K562 (cell line): ENCODE data around the gene MGAT4B. TPM values are rescaled to one million over a fixed set of nuclear protein-coding genes. Genes with fewer than 3 reads are reported as not detected.

Experiments
- ATAC-seq: fragments of 200-7000 bp; cut with Tn5 transposase; 3 replicates; pipeline ENCODE4 v1.9.1; 2020; ENCODE audit warnings: moderate library complexity
- BruUV-seq: library from RNA; stranded (reverse); fragments of 400-500 nt; replicated peaks from 2 replicates; lab custom pipeline; 2021; lab: Mats Ljungman, UMichigan
- CTCF ChIA-PET: fragments of 300-600 bp; formaldehyde crosslinking; extraction: SDS; loops from one replicate; lab custom pipeline; 2021; ENCODE audit warnings: low intra/inter-chr PET ratio; lab: Yijun Ruan, JAX
- POLR2A ChIA-PET: fragments of 300-600, 350-650 bp; sonication (Branson Sonifier 250); formaldehyde crosslinking; extraction: SDS; loops from one replicate; lab custom pipeline; 2021; ENCODE audit warnings: antibody characterized with exemption, inconsistent platforms; lab: Yijun Ruan, JAX
- DNase-seq, 4 experiments: peaks; one replicate each; pipeline versions ENCODE4 v3.0.0 to v3.0.0-alpha.2; 2011 to 2018; ENCODE audit warnings: low spot score in 3 of 4, mixed read lengths in 3 of 4; ENCODE audit errors: extremely low read depth in 1 of 4
- FAIRE-seq: peaks from 2 replicates; lab custom pipeline; 2011; peaks lifted over from hg19 to GRCh38; lab: Jason Lieb, UNC
- H2AFZ ChIP-seq: 2 replicates; pipeline ENCODE4 v1.6.0; 2011; ENCODE audit warnings: low read depth, low read length, control low read depth, inconsistent platforms
- H3K27ac ChIP-seq: fragments of 200-600 bp; 3 replicates; pipeline ENCODE4 v1.8.0; 2011; ENCODE audit warnings: low read depth, mild to moderate bottlenecking, control low read depth, inconsistent platforms, low read length, moderate library complexity, mixed read lengths; ENCODE audit errors: extremely low read depth
- H3K27me3 ChIP-seq, 2 experiments: fragments of 300-600 bp in 1 of 2; 2 replicates in 1 of 2; 3 replicates in 1 of 2; pipeline versions ENCODE4 v1.6.0 to v1.8.0; 2011; ENCODE audit warnings: inconsistent platforms in 2 of 2, low read length in 2 of 2, mild to moderate bottlenecking in 1 of 2, mixed read lengths in 1 of 2, moderate library complexity in 1 of 2; ENCODE audit not compliant: control insufficient read depth in 2 of 2, insufficient read depth in 2 of 2
- H3K36me3 ChIP-seq: fragments of 300-600 bp; 3 replicates; pipeline ENCODE4 v1.8.0; 2011; ENCODE audit warnings: mild to moderate bottlenecking, low read length, inconsistent platforms; ENCODE audit not compliant: control insufficient read depth, insufficient read depth
- H3K4me1 ChIP-seq, 2 experiments: fragments of 200-600 bp in 1 of 2; replicated peaks in 1 of 2; 2 replicates in 1 of 2; 3 replicates in 1 of 2; pipeline versions ENCODE4 v1.5.1 to v1.8.0; 2011; ENCODE audit warnings: inconsistent platforms in 2 of 2, low read length in 2 of 2, mild to moderate bottlenecking in 1 of 2, mixed read lengths in 1 of 2, moderate library complexity in 1 of 2; ENCODE audit not compliant: control insufficient read depth in 2 of 2, insufficient read depth in 2 of 2
- H3K4me2 ChIP-seq: 2 replicates; pipeline ENCODE4 v1.6.1; 2011; ENCODE audit warnings: low read length, control low read depth, inconsistent platforms, mixed read lengths; ENCODE audit not compliant: insufficient read depth
- H3K4me3 ChIP-seq: fragments of 200-600 bp; sonication (generic), shearing (Covaris generic); 2 replicates; pipeline ENCODE4 v1.5.1; 2016; ENCODE audit warnings: control low read depth, inconsistent platforms
- H3K79me2 ChIP-seq: fragments of 200-600 bp; 3 replicates; pipeline ENCODE4 v1.8.0; 2011; ENCODE audit warnings: low read length, inconsistent platforms; ENCODE audit not compliant: control insufficient read depth, insufficient read depth
- H3K9ac ChIP-seq, 2 experiments: 2 replicates each; pipeline versions ENCODE4 v1.6.0 to v1.6.1; 2011; ENCODE audit warnings: low read depth in 2 of 2, low read length in 2 of 2, control low read depth in 1 of 2, inconsistent platforms in 1 of 2, mild to moderate bottlenecking in 1 of 2, mixed read lengths in 1 of 2; ENCODE audit not compliant: insufficient read depth in 1 of 2
- H3K9me1 ChIP-seq: one replicate; pipeline ENCODE4 v1.6.0; 2011; ENCODE audit warnings: inconsistent platforms, mild to moderate bottlenecking, low read length, moderate library complexity; ENCODE audit not compliant: control insufficient read depth, insufficient read depth
- H3K9me3 ChIP-seq: replicated peaks from 2 replicates; pipeline ENCODE4 v1.5.1; 2011; ENCODE audit warnings: low read depth, low read length, inconsistent platforms; ENCODE audit not compliant: control insufficient read depth, insufficient read depth
- H4K20me1 ChIP-seq: replicated peaks from 2 replicates; pipeline ENCODE4 v1.6.1; 2011; ENCODE audit warnings: low read length, inconsistent platforms, mixed read lengths; ENCODE audit not compliant: control insufficient read depth, insufficient read depth
- CHCHD3 ChIP-seq: fragments of 250-450 bp; sonication (Bioruptor Pico); IDR thresholded peaks from 2 replicates; pipeline ENCODE4 v2.1.2; 2022; ENCODE audit warnings: mild to moderate bottlenecking
- DDX20 ChIP-seq: fragments of 450-650 bp; IDR thresholded peaks from 2 replicates; pipeline ENCODE4 v1.6.1; 2016; ENCODE audit warnings: missing genetic modification characterization, low read depth, mild to moderate bottlenecking, missing compliant biosample characterization, moderate library complexity
- E2F4 ChIP-seq: sonication (generic); formaldehyde crosslinking; IDR thresholded peaks from 2 replicates; pipeline ENCODE4 v1.8.0; 2022; ENCODE audit warnings: mild to moderate bottlenecking, low read depth, missing genetic modification reagents
- ELF2 ChIP-seq: fragments of 250-450 bp; sonication (Bioruptor Pico); IDR thresholded peaks from 2 replicates; pipeline ENCODE4 v1.5.0; 2021; ENCODE audit warnings: mild to moderate bottlenecking
- HDAC8 ChIP-seq: fragments of 450-650 bp; IDR thresholded peaks from 2 replicates; pipeline ENCODE4 v1.6.1; 2016; ENCODE audit warnings: mild to moderate bottlenecking, missing genetic modification characterization, moderate library complexity, missing compliant biosample characterization
- POLR2G ChIP-seq: fragments of 200-400 bp; formaldehyde crosslinking; IDR thresholded peaks from 2 replicates; pipeline ENCODE4 v1.6.1; 2017; ENCODE audit warnings: low read depth, mild to moderate bottlenecking, antibody characterized with exemption, low read length, moderate library complexity
- SRSF9 ChIP-seq: fragments of 200-400 bp; formaldehyde crosslinking; IDR thresholded peaks from 2 replicates; pipeline ENCODE4 v1.6.1; 2017; ENCODE audit warnings: low read depth, low read length, borderline replicate concordance
- ZNF280A ChIP-seq: fragments of 450-650 bp; IDR thresholded peaks from 2 replicates; pipeline ENCODE4 v1.6.1; 2018; ENCODE audit warnings: mild to moderate bottlenecking, low read depth; ENCODE audit not compliant: partially characterized antibody
- WGBS: fragments of 100-300 bp; shearing (Covaris generic); methylation state at CpG from one replicate; pipeline ENCODE4 v1.1.6; 2016; ENCODE audit warnings: low coverage, mixed read lengths; ENCODE audit not compliant: insufficient coverage; ENCODE audit errors: missing lambda C conversion rate; 5-methylcytosine and 5-hydroxymethylcytosine counted together
- in situ Hi-C: fragments of 300-500 bp; cut with MboI; formaldehyde crosslinking; loops from 4 replicates; pipeline ENCODE4 v1.15.0; 2018; ENCODE audit warnings: inconsistent platforms, mixed read lengths
- intact Hi-C: fragments of 100-400 bp; cut with micrococcal nuclease; formaldehyde crosslinking; loops from 2 replicates; pipeline ENCODE4 v1.14.2; 2022
- polyA plus RNA-seq, 8 experiments: library from polyadenylated mRNA; depleted of rRNA in 4 of 8; stranded (reverse) in 5 of 8; unstranded in 3 of 8; fragments of >200 nt; fragmentation: Nextera tagmentation in 2 of 8; fragmentation: Illumina TruSeq in 1 of 8; extraction: Ambion mirVana in 2 of 8; extraction: Trizol in 1 of 8; gene quantifications; 2 replicates each; pipeline versions ENCODE4 v1.2.1 to v1.2.3, GENCODE V29; 2011 to 2014; ENCODE audit warnings: inconsistent platforms in 1 of 8, missing spikeins in 1 of 8
- total RNA-seq, 7 experiments: library from RNA; depleted of rRNA in 6 of 7; stranded (reverse); fragments of >200 nt in 6 of 7; fragmentation: Illumina TruSeq in 2 of 7; extraction: Trizol in 2 of 7; gene quantifications; 2 replicates each; pipeline versions ENCODE4 v1.2.1 to v1.2.3, GENCODE V29; 2011 to 2021; ENCODE audit warnings: low replicate concordance in 1 of 7

MGAT4B gene
- total and polyA plus RNA-seq, 9 of the 15 experiments (the other 6 are each of a cell fraction or from before 2014, with no cell fraction given) = 0.34 to 133 (median 75.4) TPM

GRCh38 chr5:179783128-179783527, 23.5 kb downstream of the MGAT4B start:
- Histone ChIP-seq H3K9me1 (peaks cover 4% of the 10 kb centered on the region), H3K27me3 (no peaks in the 10 kb centered on the region), H3K4me2 (no peak overlapping the region), H3K36me3 (peaks cover 14% of the 10 kb centered on the region; the same call in 1 of the 3 replicates), H3K9ac (no peak overlapping the region), H3K27ac (no peak overlapping the region), H3K4me1 (no peaks in the 10 kb centered on the region), H3K79me2 (no peaks in the 10 kb centered on the region), H2AFZ (no peak overlapping the region), H3K4me3 (no peak overlapping the region), H3K9me3 (no peaks in the 10 kb centered on the region), H4K20me1 (no peaks in the 10 kb centered on the region)
- in situ Hi-C loops (no loop called here), intact Hi-C loops (no loop called here)
- ATAC-seq (no peak), FAIRE-seq (no peak), DNase-seq (no peak)
- ChIA-PET POLR2A (interaction anchor here (0.6 to 1.0 kb wide), 2 partner anchors 9 to 21 kb away, joined by 3 read pairs; no protein-coding TSS in a partner anchor), CTCF (no interaction called here)
- TF ChIP-seq POLR2G (0 out of 2 replicates have a peak, but pooled peaks have one; percentile 21), E2F4 (CRISPR knock-in tag) (no peak), HDAC8 (tag) (no peak), SRSF9 (no peak), CHCHD3 (CRISPR knock-in tag) (no peak), ELF2 (CRISPR knock-in tag) (no peak), ZNF280A (no peak), DDX20 (no peak)
- no TSS peak for BruUV-seq
- 86% methylated on average over 4 of the region's 9 CpGs for WGBS
